Activated T-helper 2 cell treated with anti-CD3 and anti-CD28 coated beads, Interferon-gamma antibody, Interleukin-2, Interleukin-4, amounts not matched to agents 10 μg/mL and 5 μg/mL and 100 μg/mL, durations not matched to agents 14 hours and 24 hours and 36 hours (primary cell): ENCODE results near the gene NAT10. TPM values are rescaled to one million over a fixed set of nuclear protein-coding genes. Genes with fewer than 3 reads are reported as not detected.
"Not testable (repeated sequence)": the region's sequence is repeated elsewhere in the genome, so short reads cannot be mapped to it uniquely, and the experiment has no call there.

Source experiments
- DNase-seq: peaks from one replicate; pipeline ENCODE4 v3.0.0; 2021; ENCODE audit warnings: low spot score
- H3K27ac Mint-ChIP-seq: one replicate; pipeline ENCODE4 v1.8.0; 2021; ENCODE audit warnings: mixed read lengths
- H3K27me3 Mint-ChIP-seq: one replicate; pipeline ENCODE4 v1.8.0; 2021; ENCODE audit warnings: low read depth, mixed read lengths
- H3K36me3 Mint-ChIP-seq: one replicate; pipeline ENCODE4 v1.8.0; 2021; ENCODE audit warnings: low read depth, mixed read lengths
- H3K4me1 Mint-ChIP-seq: one replicate; pipeline ENCODE4 v1.8.0; 2021; ENCODE audit warnings: low read depth, mixed read lengths
- H3K4me3 Mint-ChIP-seq: one replicate; pipeline ENCODE4 v1.8.0; 2021; ENCODE audit warnings: low read depth, mild to moderate bottlenecking, moderate library complexity, mixed read lengths
- H3K9me3 Mint-ChIP-seq: one replicate; pipeline ENCODE4 v1.8.0; 2021; ENCODE audit warnings: mixed read lengths
- intact Hi-C: fragments of 100-400 bp; cut with micrococcal nuclease; formaldehyde crosslinking; loops from one replicate; pipeline ENCODE4 v1.15.1; 2023
- total RNA-seq: library from RNA; stranded (reverse); gene quantifications from 2 replicates; pipeline ENCODE4 v1.2.3, GENCODE V29; 2022

NAT10 gene
- total RNA-seq, 1 donor from 2014 or later, result 124 TPM

GRCh38 chr11:34075178-34075820 is 30.1 kb upstream of the NAT10 start:
- no peak overlapping the region for H3K4me3 Mint-ChIP-seq
- DNase-seq, result no peak
- peaks cover 77% of the 10 kb centered on the region for H3K36me3 Mint-ChIP-seq
- H3K27ac Mint-ChIP-seq, result no peak overlapping the region
- no peaks in the 10 kb centered on the region for H3K27me3 Mint-ChIP-seq
- intact Hi-C loops, result no loop called here
- peaks cover 31% of the 10 kb centered on the region for H3K4me1 Mint-ChIP-seq
- no peaks in the 10 kb centered on the region for H3K9me3 Mint-ChIP-seq

- no peak overlapping the region for H3K27ac Mint-ChIP-seq
- H3K9me3 Mint-ChIP-seq, result no peaks in the 10 kb centered on the region
- H3K4me1 Mint-ChIP-seq, result peaks cover 21% of the 10 kb centered on the region
- H3K36me3 Mint-ChIP-seq, result peaks cover 81% of the 10 kb centered on the region
- H3K27me3 Mint-ChIP-seq, result no peaks in the 10 kb centered on the region
- DNase-seq, result no peak
- H3K4me3 Mint-ChIP-seq, result no peak overlapping the region
- intact Hi-C loops, result no loop called here
These were observed 24.8 kb upstream of the NAT10 start for GRCh38 chr11:34080609-34081008.

- intact Hi-C loops, result no loop called here
- no peak for DNase-seq
- H3K27me3 Mint-ChIP-seq, result no peaks in the 10 kb centered on the region
- H3K4me1 Mint-ChIP-seq, result peaks cover 21% of the 10 kb centered on the region
- H3K9me3 Mint-ChIP-seq, result no peaks in the 10 kb centered on the region
- H3K4me3 Mint-ChIP-seq, result no peak overlapping the region
- peaks cover 79% of the 10 kb centered on the region for H3K36me3 Mint-ChIP-seq
- H3K27ac Mint-ChIP-seq, result no peak overlapping the region
These were observed 20.8 kb upstream of the NAT10 start for GRCh38 chr11:34084637-34085036.

GRCh38 chr11:34086554-34087283 is 18.7 kb upstream of the NAT10 start:
- Mint-ChIP-seq H3K36me3 (peaks cover 81% of the 10 kb centered on the region), H3K4me3 (no peak overlapping the region), H3K27ac (peak overlapping the region; percentile 49), H3K27me3 (no peaks in the 10 kb centered on the region), H3K4me1 (peaks cover 21% of the 10 kb centered on the region), H3K9me3 (no peaks in the 10 kb centered on the region)
- intact Hi-C loops, result no loop called here
- DNase-seq, result no peak

GRCh38 chr11:34091825-34092224 is 13.6 kb upstream of the NAT10 start:
- Mint-ChIP-seq H3K36me3 (peaks cover 82% of the 10 kb centered on the region), H3K27ac (no peak overlapping the region), H3K27me3 (no peaks in the 10 kb centered on the region), H3K4me3 (no peak overlapping the region), H3K9me3 (no peaks in the 10 kb centered on the region), H3K4me1 (peaks cover 6% of the 10 kb centered on the region)
- no peak for DNase-seq
- intact Hi-C loops, result no loop called here

GRCh38 chr11:34094900-34095299 is 10.5 kb upstream of the NAT10 start:
- H3K27ac Mint-ChIP-seq, H3K27me3 Mint-ChIP-seq, intact Hi-C loops, H3K9me3 Mint-ChIP-seq, DNase-seq, H3K4me1 Mint-ChIP-seq, H3K4me3 Mint-ChIP-seq: not testable (repeated sequence)
- peaks cover 86% of the 10 kb centered on the region for H3K36me3 Mint-ChIP-seq

GRCh38 chr11:34098813-34099212 is 6.6 kb upstream of the NAT10 start:
- no peak for DNase-seq
- Mint-ChIP-seq H3K4me3 (no peak overlapping the region), H3K4me1 (peaks cover 3% of the 10 kb centered on the region), H3K9me3 (no peaks in the 10 kb centered on the region), H3K27me3 (no peaks in the 10 kb centered on the region), H3K27ac (no peak overlapping the region), H3K36me3 (peaks cover 70% of the 10 kb centered on the region)
- intact Hi-C loops, result no loop called here

GRCh38 chr11:34104680-34105078 is 750 bp upstream of the NAT10 start:
- Mint-ChIP-seq H3K27me3 (no peaks in the 10 kb centered on the region), H3K36me3 (peaks cover 50% of the 10 kb centered on the region), H3K4me1 (peaks cover 33% of the 10 kb centered on the region), H3K4me3 (peak overlapping the region; percentile 95), H3K27ac (peak overlapping the region; percentile 94), H3K9me3 (no peaks in the 10 kb centered on the region)
- intact Hi-C loops, result loop anchor here (1.0 to 2.0 kb wide), 4 partner anchors 53 to 254 kb away; partner anchors contain the start of genes ABTB2 and CAPRIN1
- DNase-seq, result no peak

- intact Hi-C loops, result loop anchor here (1.0 to 2.0 kb wide), 4 partner anchors 55 to 252 kb away; partner anchors contain the start of genes ABTB2 and CAPRIN1
- peak overlapping the region; percentile 94 for H3K27ac Mint-ChIP-seq
- no peak for DNase-seq
- peaks cover 33% of the 10 kb centered on the region for H3K4me1 Mint-ChIP-seq
- peak overlapping the region; percentile 95 for H3K4me3 Mint-ChIP-seq
- H3K36me3 Mint-ChIP-seq, result peaks cover 50% of the 10 kb centered on the region
- H3K27me3 Mint-ChIP-seq, result no peaks in the 10 kb centered on the region
- H3K9me3 Mint-ChIP-seq, result no peaks in the 10 kb centered on the region
These were observed 602 bp downstream of the NAT10 start for GRCh38 chr11:34105957-34106504.

GRCh38 chr11:34111722-34112270 is 6.4 kb downstream of the NAT10 start:
- H3K36me3 Mint-ChIP-seq, result peaks cover 82% of the 10 kb centered on the region
- H3K4me3 Mint-ChIP-seq, result no peak overlapping the region
- H3K27ac Mint-ChIP-seq, result no peak overlapping the region
- H3K9me3 Mint-ChIP-seq, result no peaks in the 10 kb centered on the region
- H3K4me1 Mint-ChIP-seq, result peaks cover 14% of the 10 kb centered on the region
- no peak for DNase-seq
- intact Hi-C loops, result no loop called here
- H3K27me3 Mint-ChIP-seq, result no peaks in the 10 kb centered on the region

- intact Hi-C loops, result no loop called here
- Mint-ChIP-seq H3K9me3 (no peaks in the 10 kb centered on the region), H3K36me3 (peaks cover 82% of the 10 kb centered on the region), H3K4me3 (no peak overlapping the region), H3K27ac (no peak overlapping the region), H3K4me1 (peaks cover 5% of the 10 kb centered on the region), H3K27me3 (no peaks in the 10 kb centered on the region)
- no peak for DNase-seq
These were observed 8.6 kb downstream of the NAT10 start for GRCh38 chr11:34114014-34114413.

- no peak for DNase-seq
- Mint-ChIP-seq H3K36me3 (peaks cover 82% of the 10 kb centered on the region), H3K9me3 (no peaks in the 10 kb centered on the region), H3K4me1 (peaks cover under 1% of the 10 kb centered on the region), H3K4me3 (no peak overlapping the region), H3K27me3 (no peaks in the 10 kb centered on the region), H3K27ac (no peak overlapping the region)
- intact Hi-C loops, result no loop called here
These were observed 9.0 kb downstream of the NAT10 start for GRCh38 chr11:34114471-34114870.

GRCh38 chr11:34120651-34121050 is 15.2 kb downstream of the NAT10 start:
- H3K9me3 Mint-ChIP-seq, result no peaks in the 10 kb centered on the region
- H3K4me1 Mint-ChIP-seq, result peaks cover 1% of the 10 kb centered on the region
- peaks cover 78% of the 10 kb centered on the region for H3K36me3 Mint-ChIP-seq
- intact Hi-C loops, result no loop called here
- no peak for DNase-seq
- no peaks in the 10 kb centered on the region for H3K27me3 Mint-ChIP-seq
- H3K27ac Mint-ChIP-seq, result peak overlapping the region; percentile 15
- no peak overlapping the region for H3K4me3 Mint-ChIP-seq
